Osteocyte (in vitro differentiated cells): Measurements from ENCODE around the gene RTKN2. TPM values are rescaled to one million over a fixed set of nuclear protein-coding genes. Genes with fewer than 3 reads are reported as not detected.

Experiments used
- DNase-seq: peaks from one replicate; pipeline ENCODE4 v3.0.0; 2021; ENCODE audit warnings: mixed read lengths; ENCODE audit not compliant: unreplicated experiment; ENCODE audit errors: extremely low spot score
- H3K27ac Mint-ChIP-seq: one replicate; pipeline ENCODE4 v1.8.0; 2021; ENCODE audit warnings: mild to moderate bottlenecking, mixed read lengths; ENCODE audit not compliant: unreplicated experiment
- H3K27me3 Mint-ChIP-seq: one replicate; pipeline ENCODE4 v1.8.0; 2021; ENCODE audit warnings: mixed read lengths; ENCODE audit not compliant: unreplicated experiment
- H3K36me3 Mint-ChIP-seq: one replicate; pipeline ENCODE4 v1.8.0; 2021; ENCODE audit warnings: mixed read lengths; ENCODE audit not compliant: unreplicated experiment
- H3K4me1 Mint-ChIP-seq: one replicate; pipeline ENCODE4 v1.8.0; 2021; ENCODE audit warnings: mixed read lengths; ENCODE audit not compliant: unreplicated experiment
- H3K4me3 Mint-ChIP-seq: one replicate; pipeline ENCODE4 v1.8.0; 2021; ENCODE audit warnings: mild to moderate bottlenecking, moderate library complexity, mixed read lengths; ENCODE audit not compliant: unreplicated experiment
- H3K9me3 Mint-ChIP-seq: one replicate; pipeline ENCODE4 v1.8.0; 2021; ENCODE audit warnings: mixed read lengths; ENCODE audit not compliant: unreplicated experiment
- total RNA-seq: library from RNA; stranded (reverse); gene quantifications from 2 replicates; pipeline ENCODE4 v1.2.1, GENCODE V29; 2021
- TF ChIP-seq, protein P1 (sequence below): fragments of 200-600 bp; sonication (generic); IDR thresholded peaks from 2 replicates; pipeline ENCODE4 v1.5.0; 2021; ENCODE audit warnings: antibody characterized with exemption, mild to moderate bottlenecking, moderate library complexity

The RTKN2 gene
- total RNA-seq, 1 donor from 2014 or later, result 2.4 TPM

DNA sequence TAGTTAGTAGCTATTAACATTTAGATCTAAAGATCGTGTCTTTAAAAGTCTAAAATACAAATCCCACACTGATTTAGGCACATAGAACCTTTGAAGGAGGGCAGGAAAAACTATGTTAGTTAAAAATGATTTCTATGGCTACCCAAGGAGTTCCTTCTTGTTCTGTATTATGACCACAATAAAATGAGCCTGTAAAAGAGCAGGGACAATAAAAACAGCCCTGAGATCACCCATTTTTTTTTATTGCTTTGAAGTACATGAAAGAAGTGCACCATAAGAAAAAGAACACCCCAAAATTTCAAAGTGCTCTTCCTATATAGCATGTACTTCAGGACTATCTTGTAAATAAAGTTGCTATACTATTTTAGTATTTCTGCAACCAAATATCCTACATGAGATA, 29.8 kb downstream of the RTKN2 start:
- no peaks in the 10 kb centered on the region for H3K27me3 Mint-ChIP-seq
- no peaks in the 10 kb centered on the region for H3K36me3 Mint-ChIP-seq
- H3K9me3 Mint-ChIP-seq, result no peaks in the 10 kb centered on the region
- no peak for DNase-seq
- H3K4me3 Mint-ChIP-seq, result no peak overlapping the region
- H3K27ac Mint-ChIP-seq, result peak overlapping the region; percentile 19
- TF ChIP-seq, protein P1, sequence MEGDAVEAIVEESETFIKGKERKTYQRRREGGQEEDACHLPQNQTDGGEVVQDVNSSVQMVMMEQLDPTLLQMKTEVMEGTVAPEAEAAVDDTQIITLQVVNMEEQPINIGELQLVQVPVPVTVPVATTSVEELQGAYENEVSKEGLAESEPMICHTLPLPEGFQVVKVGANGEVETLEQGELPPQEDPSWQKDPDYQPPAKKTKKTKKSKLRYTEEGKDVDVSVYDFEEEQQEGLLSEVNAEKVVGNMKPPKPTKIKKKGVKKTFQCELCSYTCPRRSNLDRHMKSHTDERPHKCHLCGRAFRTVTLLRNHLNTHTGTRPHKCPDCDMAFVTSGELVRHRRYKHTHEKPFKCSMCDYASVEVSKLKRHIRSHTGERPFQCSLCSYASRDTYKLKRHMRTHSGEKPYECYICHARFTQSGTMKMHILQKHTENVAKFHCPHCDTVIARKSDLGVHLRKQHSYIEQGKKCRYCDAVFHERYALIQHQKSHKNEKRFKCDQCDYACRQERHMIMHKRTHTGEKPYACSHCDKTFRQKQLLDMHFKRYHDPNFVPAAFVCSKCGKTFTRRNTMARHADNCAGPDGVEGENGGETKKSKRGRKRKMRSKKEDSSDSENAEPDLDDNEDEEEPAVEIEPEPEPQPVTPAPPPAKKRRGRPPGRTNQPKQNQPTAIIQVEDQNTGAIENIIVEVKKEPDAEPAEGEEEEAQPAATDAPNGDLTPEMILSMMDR, result no peak
- H3K4me1 Mint-ChIP-seq, result peaks cover 73% of the 10 kb centered on the region

DNA sequence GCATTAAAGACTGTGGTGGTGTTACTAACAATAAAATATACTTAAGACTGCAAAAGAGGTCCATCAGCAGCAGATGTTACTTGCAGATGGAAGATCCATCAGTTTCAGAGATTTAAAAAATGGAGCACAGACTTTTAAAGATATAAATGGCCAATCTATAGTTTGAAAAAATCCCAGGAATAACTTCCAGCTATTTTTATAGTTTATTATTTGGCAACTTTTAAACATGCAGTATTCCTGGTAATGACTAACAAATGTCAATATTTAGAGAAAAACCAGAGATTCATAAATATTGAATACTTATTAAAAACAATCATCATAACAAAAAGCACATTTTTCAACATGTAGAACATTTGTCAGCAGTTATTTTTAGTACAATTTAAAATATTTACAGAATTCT, 30.7 kb downstream of the RTKN2 start:
- no peaks in the 10 kb centered on the region for H3K36me3 Mint-ChIP-seq
- no peaks in the 10 kb centered on the region for H3K9me3 Mint-ChIP-seq
- no peak overlapping the region for H3K4me3 Mint-ChIP-seq
- TF ChIP-seq, protein P1, result no peak
- H3K4me1 Mint-ChIP-seq, result peaks cover 73% of the 10 kb centered on the region
- DNase-seq, result no peak
- peak overlapping the region; percentile 41 for H3K27ac Mint-ChIP-seq
- no peaks in the 10 kb centered on the region for H3K27me3 Mint-ChIP-seq

DNA sequence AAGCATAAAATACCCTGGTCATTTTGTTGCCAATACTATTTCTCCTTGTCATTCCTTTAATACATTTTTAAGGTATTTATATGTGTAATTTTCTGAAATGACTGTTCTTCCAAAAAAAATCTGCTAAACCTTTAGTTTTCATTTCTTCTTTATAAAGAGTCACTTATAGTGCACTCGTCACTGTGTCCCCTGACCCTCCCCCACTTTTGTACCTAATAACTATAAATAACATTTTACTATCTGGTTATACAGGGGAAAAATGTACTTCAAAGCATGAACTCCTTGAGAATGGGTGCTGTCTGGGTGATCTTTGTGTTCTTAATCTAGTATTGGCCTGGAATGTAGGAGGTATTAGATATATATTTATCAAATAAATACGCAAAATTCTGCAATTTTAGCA, 31.1 kb downstream of the RTKN2 start:
- peaks cover 78% of the 10 kb centered on the region for H3K4me1 Mint-ChIP-seq

DNA sequence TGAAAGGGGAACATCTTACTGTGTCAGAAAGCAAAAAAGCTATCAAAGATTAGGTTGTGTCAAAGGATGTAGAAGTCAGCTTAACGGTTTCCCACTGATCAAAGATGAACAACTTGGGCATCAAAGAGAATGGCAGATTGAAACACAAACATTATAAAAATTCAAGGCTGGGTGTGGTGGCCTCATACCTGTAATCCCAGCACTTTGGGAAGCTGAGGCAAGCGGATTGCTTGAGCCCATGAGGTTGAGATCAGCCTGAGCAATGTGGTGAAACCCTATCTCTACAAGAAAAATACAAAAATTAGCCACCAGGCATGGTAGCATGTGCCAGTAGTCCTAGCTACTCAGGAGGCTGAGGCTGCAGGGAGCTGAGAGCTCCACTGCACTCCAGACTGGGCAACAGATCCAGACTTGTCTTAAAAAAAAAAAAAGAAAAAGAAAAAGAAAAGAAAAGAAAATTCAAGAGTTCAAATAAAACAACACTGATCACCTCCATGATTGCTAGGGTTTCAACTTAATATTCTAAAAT, 34.5 kb downstream of the RTKN2 start:
- Mint-ChIP-seq H3K4me1 (peaks cover 74% of the 10 kb centered on the region), H3K9me3 (no peaks in the 10 kb centered on the region), H3K27ac (peak overlapping the region; percentile 92), H3K36me3 (no peaks in the 10 kb centered on the region), H3K4me3 (peak overlapping the region; percentile 36), H3K27me3 (no peaks in the 10 kb centered on the region)
- DNase-seq, result no peak
- TF ChIP-seq, protein P1, result no peak

More for the DNA sequence above, 31.1 kb downstream of the RTKN2 start:
- Mint-ChIP-seq H3K36me3 (no peaks in the 10 kb centered on the region), H3K27me3 (no peaks in the 10 kb centered on the region), H3K27ac (peak overlapping the region; percentile 41), H3K4me3 (no peak overlapping the region), H3K9me3 (no peaks in the 10 kb centered on the region)
- no peak for DNase-seq
- TF ChIP-seq, protein P1, result no peak

DNA sequence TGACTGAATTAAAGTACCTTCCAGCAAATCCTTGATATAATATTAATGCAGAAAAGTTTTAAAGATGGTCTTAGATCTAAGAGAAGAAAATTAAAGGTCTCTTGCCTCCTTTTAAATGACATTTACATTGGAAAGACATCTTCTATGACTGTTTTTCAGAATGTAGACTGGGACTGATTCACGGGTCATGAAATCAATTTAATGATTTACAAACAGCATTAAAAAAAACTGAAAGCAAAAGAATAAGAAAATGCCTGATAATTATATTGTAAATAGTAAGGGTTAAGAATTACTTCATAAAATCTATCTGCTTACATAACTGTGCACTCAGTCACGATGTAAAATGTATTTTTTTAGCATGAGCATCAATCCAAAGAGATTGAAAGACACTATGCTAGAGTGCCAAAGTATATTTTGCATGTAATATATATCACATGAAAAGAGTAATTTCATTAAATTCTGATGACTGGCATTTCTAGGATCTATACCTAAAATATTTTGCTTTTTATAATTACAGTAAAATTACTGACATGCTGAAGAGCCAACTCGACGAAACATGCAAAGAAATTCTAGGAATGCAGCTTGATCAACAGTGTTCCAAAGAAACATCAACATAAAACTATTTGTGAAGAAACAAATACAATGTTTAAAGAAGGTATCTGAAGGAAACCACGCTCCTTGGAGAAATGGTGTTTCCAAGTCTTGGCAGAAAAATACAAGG, 35.1 kb downstream of the RTKN2 start:
- no peaks in the 10 kb centered on the region for H3K36me3 Mint-ChIP-seq
- H3K4me1 Mint-ChIP-seq, result peaks cover 68% of the 10 kb centered on the region
- peak overlapping the region; percentile 36 for H3K4me3 Mint-ChIP-seq
- H3K27me3 Mint-ChIP-seq, result no peaks in the 10 kb centered on the region
- H3K9me3 Mint-ChIP-seq, result no peaks in the 10 kb centered on the region
- peak overlapping the region; percentile 92 for H3K27ac Mint-ChIP-seq
- TF ChIP-seq, protein P1, result no peak
- no peak for DNase-seq
